Measurements from ENCODE around the gene GGTLC1.

Gene GGTLC1

DNA sequence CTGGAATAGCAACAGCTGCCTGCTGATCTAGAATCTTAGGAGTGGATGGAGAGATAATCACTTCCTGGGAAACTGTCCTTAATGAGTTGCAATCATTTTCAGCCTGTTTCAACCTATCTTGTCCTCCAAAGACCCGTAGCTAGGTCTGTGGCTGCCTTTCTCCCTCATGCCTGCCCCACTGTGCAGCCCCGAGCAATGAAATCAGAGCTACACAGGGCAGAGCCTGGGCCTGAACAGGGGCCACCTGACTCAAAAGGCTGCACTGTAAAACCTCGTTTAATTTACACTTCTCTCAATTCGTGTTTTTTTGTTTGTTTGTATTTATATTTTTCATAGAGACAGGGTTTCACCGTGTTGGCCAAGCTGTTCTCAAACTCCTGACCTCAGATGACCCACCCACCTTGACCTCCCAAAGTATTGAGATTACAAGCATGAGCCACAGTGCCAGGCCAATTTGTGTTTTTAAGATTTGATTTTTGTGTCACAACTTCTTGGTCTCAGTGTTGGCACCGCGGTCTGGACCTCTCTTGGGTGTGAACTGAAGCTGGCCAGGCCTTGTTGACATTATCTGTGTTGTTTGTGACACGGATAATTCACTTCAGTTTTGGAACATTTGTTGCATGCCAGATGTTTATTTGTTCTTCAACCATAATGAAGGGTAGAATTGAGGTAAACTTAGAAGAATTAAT is 21.5 kb downstream of the GGTLC1 start:
- in situ Hi-C loops (cut with MboI; ENCODE audit: low sequenced_read_pairs) = no loop called here

DNA sequence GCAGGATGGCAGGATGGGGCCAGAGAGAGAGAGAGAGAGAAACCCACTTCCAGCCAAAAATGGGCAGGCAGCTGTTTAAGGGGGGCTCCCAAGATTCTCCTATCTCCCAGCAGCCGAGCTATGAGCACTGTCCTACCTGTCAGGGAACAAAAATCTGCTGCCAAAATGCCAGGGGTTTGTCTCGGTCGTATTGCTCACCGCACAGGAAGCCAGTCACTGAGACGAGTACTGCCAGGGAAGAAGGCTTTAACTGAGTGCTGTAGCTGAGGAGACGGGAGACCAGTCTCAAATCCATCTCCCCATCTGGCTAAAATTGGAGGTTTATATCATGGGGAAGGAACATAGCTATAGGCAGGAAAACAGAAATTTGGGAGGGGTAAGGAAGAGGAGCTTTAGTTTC is 22.3 kb downstream of the GGTLC1 start:
- in situ Hi-C loops (cut with MboI; ENCODE audit: low sequenced_read_pairs) = no loop called here

DNA sequence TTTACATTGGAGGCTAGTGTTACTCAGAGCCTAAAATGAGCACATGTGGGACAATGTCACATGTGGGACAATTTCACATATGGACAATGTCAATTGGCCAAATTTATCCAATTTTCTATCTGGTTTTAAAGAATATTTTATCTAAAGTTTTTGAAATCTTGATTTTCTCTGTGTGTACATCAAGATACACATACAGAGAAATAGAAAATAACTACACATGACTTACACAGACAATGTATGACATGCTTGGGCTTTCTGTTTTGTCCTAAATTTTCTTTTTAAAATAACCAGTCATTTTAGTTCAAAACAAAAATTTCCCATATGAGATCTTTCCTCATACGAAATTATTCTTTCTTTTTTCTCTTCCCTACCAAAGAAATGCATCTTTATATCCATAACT is 24.6 kb downstream of the GGTLC1 start:
- in situ Hi-C loops (cut with MboI; ENCODE audit: low sequenced_read_pairs) = no loop called here

DNA sequence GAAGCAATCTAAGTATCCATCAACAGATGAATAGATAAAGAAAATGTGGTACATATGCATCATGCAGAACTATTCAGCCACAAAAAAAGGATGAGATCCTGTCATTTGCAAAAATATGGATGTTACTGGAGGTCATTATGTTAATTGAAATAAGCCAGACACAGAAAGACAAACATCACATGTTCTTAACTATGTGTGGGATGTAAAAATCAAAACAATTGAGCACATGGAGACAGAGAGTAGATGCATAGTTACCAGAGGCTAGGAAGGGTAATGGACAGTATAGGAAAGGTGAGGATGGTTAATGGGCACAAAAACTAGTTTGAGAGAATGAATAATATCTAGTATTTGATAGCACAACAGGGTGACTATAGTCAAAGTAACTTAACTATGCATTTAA is 26.3 kb downstream of the GGTLC1 start:
- in situ Hi-C loops (cut with MboI; ENCODE audit: low sequenced_read_pairs) = no loop called here

DNA sequence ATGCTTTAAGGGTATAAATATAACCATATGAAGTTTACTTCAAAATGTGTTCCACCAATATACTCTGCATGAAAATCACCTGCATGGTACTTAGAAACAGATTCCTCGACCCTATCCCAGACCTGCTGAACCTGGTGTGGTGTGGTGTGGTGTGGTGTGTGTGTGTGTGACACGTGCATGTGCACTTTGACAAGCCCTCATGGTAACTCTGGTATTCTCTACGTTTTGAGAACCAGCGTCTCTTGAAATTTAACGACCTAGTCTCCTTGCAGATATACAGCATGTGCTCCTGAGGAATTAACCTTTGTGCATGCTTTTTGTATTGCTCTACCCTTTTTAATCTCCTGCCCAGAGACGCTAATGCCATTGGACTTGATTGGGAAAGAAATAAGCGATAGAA is 29.5 kb downstream of the GGTLC1 start:
- in situ Hi-C loops (cut with MboI; ENCODE audit: low sequenced_read_pairs) = no loop called here

DNA sequence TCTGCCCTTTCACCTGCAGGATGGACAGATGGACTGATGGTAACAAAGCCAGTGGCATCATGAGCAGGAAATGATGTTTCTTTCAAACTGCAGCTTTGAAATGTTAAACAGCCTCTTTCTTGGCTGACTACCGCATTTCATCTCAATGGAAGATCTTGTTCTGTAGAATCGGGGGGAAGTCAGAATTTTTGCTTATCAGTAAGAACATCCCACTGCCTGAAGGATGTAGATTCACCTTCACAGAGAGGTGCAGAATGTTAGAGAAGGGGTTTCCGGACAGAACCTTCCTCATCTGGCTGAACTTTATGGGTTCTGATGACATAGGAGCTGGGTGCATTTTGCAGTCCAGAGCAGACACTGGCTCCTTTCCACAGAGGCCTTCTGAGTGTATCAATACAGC is 32.7 kb downstream of the GGTLC1 start:
- in situ Hi-C loops (cut with MboI; ENCODE audit: low sequenced_read_pairs) = no loop called here

DNA sequence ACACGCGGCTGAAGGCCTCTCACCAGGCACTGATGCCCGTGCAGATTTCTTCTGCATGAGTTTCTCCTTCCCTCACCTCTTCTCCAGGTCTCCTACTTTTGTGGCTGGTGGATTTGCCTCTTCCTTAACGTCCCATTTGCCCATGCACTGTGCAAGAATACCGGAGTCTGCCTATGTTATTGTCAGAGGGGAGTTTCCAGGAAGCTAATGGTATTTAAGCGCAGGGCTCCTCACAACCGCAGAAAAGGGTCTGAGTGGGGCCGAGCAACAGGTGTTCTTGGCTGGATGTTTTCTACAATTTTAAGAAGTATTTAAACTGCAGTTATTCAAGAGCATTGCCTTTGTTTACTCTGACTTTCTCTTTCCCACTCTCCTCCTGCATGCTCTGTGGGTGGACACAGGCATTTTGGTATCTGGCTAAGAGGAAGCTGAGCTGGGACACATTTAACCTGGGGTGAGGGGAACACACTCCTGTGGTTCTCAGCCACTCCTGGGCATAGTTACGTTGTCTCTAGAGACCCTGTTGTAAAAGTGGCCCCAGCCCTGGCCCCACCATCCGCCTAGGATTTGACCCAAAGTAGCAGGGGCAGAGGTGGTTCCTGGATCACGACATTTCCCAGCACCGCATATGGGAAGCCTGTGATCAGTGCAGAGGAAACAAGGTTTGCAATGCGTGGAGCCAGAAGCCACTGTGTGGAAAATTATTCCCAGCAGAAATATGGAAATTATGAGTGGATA is 34.4 kb downstream of the GGTLC1 start:
- in situ Hi-C loops (cut with MboI; ENCODE audit: low sequenced_read_pairs) = no loop called here

DNA sequence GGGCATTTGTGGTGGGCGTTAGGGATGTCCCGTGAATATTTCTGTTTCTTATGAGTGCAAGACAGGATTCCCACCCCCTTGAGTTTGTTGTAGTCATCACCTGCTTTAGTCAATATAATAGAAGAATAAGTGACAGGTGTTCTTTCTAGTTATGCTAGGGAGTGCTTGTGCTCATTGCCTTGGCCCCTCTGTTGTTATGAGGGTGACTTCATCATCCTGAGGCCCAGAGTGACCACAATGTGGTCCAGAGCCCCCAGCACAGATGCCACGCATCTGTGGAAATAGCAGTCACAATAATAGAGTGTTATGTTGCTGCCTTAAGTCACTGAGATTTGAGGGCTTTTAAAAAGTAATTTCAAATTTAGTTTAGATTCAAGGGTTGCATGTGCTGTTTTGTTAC is 42.4 kb downstream of the GGTLC1 start:
- in situ Hi-C loops (cut with MboI; ENCODE audit: low sequenced_read_pairs) = no loop called here

DNA sequence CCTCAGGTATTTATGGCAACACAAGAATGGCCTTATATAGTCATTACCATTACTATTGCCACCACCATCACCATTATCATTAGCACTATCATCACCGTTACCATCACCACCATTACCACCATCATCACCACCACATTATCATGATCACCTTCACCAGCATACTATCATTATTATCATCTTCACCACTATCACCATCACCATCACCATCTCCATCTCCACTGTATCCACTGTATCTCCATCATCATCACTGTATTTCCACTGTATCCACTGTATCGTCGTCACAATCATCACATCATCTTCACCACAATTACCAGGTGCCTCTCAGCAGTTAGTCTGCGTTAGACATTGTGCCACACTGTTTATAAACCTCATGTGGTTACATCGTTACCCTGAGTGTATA is 45.3 kb downstream of the GGTLC1 start:
- in situ Hi-C loops (cut with MboI; ENCODE audit: low sequenced_read_pairs) = no loop called here

DNA sequence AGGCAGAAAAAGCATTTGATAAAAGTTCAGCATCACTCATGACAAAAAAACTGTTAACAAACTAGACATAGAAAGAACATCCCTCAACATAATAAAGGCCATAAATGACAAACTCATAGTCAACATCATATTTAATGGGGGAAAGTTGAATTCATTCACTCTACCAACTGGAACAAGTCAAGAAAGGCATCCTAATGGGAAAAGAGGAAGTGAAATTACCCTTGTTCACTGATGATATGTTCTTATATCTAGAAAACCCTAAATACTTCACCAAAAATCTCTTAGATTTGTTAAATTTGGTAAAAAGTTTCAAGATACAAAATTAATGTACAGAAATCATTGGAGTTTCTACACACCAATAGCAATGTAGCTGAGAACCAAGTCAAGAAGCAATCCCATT is 48.9 kb downstream of the GGTLC1 start:
- in situ Hi-C loops (cut with MboI; ENCODE audit: low sequenced_read_pairs) = no loop called here

DNA sequence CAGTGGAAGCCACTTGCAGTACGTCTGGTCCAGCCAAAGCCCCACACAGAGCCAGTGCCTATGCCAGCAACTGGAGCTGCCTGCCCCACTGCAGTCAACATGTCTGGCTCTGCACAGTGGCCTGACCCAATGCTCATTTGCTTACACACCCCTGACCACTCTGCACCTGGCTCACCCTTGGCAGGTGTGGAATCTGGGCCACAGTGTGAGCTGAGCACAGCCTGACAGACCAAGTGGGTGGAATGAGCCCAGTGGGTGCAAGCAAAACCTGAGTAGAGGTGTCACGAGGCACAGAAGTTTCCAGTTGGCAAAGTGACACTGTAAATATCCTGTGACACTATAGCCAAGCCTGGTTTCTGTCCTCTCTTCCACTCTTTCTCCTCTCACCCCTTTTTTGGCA is 49.5 kb downstream of the GGTLC1 start:
- in situ Hi-C loops (cut with MboI; ENCODE audit: low sequenced_read_pairs) = no loop called here

DNA sequence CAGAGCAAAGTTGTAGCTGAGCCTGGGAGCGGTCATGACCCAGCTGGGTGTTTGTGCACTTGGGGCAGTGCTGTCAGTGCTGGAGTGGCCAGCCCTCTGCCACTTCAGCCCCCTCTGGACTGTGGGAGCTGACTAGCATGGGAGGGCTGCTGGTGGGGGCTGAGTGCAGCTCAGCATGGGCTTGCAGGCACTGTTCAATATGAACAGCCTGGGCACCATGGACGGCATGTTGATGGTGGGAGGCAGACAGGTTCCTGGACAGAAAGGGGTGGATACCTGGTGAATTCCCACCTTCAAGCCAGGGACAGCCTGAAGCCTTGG is 50.5 kb downstream of the GGTLC1 start:
- in situ Hi-C loops (cut with MboI; ENCODE audit: low sequenced_read_pairs) = no loop called here

DNA sequence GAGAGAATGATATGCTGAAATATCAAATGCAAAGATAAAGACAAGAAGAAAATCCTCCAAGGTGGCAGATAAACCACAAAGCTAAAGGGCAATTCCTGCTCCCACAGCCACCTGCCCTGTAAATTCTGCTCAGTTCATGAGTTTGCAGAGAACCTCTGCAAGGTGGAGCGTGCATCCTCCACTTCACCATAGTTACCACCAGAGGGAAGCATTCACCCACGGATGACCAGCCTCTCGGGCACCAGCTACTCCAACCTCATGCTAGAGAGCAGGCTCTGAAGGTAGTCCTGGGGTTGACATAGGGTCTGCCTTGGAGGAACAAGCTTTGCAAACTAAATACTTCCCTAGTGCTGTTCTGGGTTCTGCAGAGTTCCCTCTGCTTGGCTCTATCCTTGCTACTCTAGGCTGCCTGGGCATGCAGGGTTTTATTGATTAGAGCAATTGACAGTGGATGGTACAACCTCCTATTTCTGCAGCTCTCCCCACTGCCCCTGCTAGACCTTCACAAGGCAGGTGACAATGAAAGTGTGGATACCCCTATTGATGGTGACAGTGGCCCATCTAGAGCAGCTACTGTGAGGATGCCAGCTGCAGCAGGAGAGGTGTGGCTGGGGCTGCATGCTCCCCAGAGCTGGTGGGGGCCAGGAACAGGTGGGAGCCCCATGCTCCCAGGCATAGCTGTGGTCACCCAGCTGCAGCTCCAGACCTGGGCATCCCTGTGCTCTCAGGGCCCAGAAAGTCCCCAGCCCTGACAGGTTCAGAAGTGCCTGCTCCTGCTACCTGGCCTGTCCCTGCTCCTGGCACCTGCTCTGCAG is 51.1 kb downstream of the GGTLC1 start:
- in situ Hi-C loops (cut with MboI; ENCODE audit: low sequenced_read_pairs) = no loop called here
